ENCODE measurements around the gene GPHB5.

DNA sequence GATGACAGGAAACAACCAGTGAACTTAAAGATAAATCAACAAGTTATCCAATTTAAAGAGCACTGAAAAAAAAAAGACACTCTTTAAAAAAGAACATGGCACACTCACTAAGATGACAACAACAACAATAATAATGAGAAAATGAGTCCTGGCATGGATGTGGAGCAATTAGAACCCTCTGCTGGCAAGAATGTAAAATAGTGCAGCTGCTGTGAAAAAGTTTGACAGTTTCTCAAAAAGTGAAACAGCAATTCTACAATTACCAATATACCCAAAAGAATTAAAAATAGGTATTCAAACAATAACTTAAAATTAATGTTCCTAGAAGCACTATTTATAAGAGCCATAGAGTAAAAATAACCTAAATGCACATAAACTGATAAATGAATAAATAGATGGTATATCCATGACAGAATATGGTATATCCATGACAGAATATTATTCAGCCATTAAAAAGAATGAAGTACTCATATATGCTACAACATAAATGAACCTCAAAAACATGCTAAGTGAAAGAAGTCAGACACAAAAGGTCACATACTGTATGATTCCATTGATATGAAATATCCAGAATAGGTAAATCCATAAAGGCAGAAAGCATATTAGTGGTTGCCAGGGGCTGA, 49.1 kb upstream of the GPHB5 start:
- TF ChIP-seq, protein P1, sequence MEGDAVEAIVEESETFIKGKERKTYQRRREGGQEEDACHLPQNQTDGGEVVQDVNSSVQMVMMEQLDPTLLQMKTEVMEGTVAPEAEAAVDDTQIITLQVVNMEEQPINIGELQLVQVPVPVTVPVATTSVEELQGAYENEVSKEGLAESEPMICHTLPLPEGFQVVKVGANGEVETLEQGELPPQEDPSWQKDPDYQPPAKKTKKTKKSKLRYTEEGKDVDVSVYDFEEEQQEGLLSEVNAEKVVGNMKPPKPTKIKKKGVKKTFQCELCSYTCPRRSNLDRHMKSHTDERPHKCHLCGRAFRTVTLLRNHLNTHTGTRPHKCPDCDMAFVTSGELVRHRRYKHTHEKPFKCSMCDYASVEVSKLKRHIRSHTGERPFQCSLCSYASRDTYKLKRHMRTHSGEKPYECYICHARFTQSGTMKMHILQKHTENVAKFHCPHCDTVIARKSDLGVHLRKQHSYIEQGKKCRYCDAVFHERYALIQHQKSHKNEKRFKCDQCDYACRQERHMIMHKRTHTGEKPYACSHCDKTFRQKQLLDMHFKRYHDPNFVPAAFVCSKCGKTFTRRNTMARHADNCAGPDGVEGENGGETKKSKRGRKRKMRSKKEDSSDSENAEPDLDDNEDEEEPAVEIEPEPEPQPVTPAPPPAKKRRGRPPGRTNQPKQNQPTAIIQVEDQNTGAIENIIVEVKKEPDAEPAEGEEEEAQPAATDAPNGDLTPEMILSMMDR (conservative IDR thresholded peaks at IDR 0.05; ENCODE audit: low read length), result no peak
- no peak for TF ChIP-seq EZH2phosphoT487 (IDR thresholded peaks at IDR 0.05; ENCODE audit: borderline replicate concordance, low read depth, low read length)
